Left colon (tissue), 2 donors: Measurements from ENCODE around the gene DPP10. TPM values are rescaled to one million over a fixed set of nuclear protein-coding genes. Genes with fewer than 3 reads are reported as not detected.

ENCODE experiments used
- ATAC-seq: fragments of 200-7000 bp; cut with Tn5 transposase; one replicate; pipeline ENCODE4 v1.9.1; 2020; ENCODE audit warnings: mild to moderate bottlenecking, moderate library complexity
- DNase-seq, 2 donors: peaks; one replicate each; pipeline ENCODE4 v3.0.0-alpha.2; 2020
- intact Hi-C, 2 donors: fragments of 100-400 bp; cut with DNase I in 1 of 2; cut with micrococcal nuclease in 1 of 2; formaldehyde crosslinking; loops; one replicate each; pipeline versions ENCODE4 v1.11.2 to v1.14.0; 2022; cut with DNase I, micrococcal nuclease
- total RNA-seq, 2 donors: library from RNA; stranded (reverse); fragmentation: NEBNext Ultra II Directional; extraction: Animal tissue kit (Norgen Biotek cat#: 25700); gene quantifications; one replicate each; pipeline ENCODE4 v1.2.1, GENCODE V29; 2021
- donor health status: DM: no; HTN: no; CAD: no.
- donor health status: DM: yes; HTN: yes; CAD: no.

Gene DPP10
- total RNA-seq, 2 donors from 2014 or later = 6.1 to 11.2 TPM

DNA sequence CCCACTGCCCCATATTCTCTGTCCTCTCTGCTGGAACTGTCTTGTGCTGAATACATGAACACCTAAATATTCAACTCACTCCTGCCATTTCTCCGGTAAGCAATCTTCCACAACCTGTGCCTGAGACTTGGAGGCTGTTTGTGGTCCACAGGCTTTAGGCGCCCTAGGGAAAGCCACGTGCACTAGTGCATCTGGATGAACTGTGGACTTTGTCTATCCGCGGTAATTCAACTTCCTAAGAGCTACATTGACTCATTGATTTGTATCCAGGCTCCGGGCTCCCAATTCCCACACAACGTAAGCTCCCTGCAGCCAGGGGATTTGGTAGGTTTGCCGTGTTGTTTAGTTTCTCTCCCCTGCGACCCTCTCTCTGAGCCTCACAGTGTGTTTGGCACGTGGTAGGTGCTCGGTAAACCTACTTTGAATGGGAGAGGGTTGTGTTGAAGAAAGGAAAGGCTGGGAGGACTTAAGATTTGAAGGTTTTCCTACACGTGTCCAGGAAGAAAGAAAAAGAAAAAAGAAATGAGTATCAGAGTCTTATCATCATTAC, 718.2 kb downstream of the DPP10 start:
- peak; percentile 23 to 40 for DNase-seq
- intact Hi-C loops = no loop called here
- peak; percentile 71 for ATAC-seq

DNA sequence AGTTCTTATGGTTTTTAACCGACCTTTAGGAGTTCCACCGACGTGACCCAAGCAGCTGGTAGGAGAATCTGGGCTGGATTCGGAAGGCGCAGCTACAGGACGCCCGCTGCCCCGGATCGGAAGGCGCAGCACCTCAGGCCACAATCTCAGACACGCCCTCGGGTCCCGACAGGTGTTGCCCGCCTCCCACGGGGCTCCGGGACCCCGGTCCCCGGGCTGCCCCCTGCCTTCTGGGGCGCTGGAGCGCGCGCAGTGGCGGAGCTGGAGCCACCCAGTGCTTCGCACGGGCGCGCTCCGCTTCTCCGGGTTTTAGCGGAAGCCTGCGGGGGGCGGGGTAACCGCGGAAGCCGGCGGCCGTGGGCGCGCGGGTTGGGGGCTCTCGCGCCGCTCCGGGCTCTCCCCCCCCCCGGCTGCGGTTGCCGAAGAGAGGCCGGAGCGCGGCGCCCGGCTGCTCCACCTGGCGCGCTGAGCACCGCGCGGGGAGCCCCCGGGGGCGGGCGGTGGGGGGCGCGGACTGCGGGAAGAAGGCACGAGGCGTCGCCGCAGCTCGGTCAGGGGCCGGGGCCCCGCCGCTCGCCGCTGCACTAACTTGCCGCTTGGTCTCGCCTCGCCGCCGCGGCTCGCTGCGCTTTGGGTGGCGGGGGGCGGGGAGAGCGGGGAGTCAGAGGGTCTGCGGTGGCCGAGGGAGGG, 718.8 kb downstream of the DPP10 start:
- intact Hi-C loops = no loop called here
- peak; percentile 57 to 67 for DNase-seq
- ATAC-seq = peak; percentile 73

DNA sequence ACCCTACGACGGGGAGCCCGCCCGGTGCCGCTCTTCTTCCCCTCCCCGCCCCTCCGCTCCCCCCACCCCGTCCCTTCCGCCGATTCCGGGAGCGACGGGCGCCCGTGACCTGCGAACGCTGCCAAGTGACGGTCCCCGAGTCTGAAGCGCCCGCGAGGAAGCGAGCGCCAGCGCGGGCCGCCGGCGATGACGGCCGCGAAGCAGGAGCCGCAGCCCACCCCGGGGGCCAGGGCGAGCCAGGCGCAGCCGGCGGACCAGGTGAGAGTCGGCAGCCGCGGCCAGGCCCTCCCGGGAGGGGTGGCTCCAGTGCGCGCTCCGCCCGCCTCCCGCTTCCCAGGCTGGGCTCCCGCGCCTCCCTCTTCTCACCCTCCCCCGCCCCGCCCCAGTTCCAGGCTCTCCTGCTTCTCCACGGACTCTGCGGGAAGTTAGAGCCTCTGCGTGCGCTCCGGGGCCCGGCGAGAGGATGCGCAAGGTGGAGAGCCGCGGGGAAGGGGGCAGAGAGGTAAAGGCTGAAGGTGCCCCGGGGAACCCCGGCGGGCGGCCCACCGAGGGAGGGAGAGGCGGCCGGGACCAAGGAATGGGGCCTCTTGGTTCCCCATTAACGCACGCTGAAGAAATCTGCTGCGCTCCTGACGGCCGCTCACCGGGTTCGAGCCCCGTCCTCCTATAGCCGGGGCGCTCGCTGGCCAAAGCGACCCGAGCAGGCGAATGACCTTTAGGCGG, 719.5 kb downstream of the DPP10 start:
- DNase-seq (peak; percentile 66 to 70), ATAC-seq (peak; percentile 87)
- intact Hi-C loops = no loop called here

DNA sequence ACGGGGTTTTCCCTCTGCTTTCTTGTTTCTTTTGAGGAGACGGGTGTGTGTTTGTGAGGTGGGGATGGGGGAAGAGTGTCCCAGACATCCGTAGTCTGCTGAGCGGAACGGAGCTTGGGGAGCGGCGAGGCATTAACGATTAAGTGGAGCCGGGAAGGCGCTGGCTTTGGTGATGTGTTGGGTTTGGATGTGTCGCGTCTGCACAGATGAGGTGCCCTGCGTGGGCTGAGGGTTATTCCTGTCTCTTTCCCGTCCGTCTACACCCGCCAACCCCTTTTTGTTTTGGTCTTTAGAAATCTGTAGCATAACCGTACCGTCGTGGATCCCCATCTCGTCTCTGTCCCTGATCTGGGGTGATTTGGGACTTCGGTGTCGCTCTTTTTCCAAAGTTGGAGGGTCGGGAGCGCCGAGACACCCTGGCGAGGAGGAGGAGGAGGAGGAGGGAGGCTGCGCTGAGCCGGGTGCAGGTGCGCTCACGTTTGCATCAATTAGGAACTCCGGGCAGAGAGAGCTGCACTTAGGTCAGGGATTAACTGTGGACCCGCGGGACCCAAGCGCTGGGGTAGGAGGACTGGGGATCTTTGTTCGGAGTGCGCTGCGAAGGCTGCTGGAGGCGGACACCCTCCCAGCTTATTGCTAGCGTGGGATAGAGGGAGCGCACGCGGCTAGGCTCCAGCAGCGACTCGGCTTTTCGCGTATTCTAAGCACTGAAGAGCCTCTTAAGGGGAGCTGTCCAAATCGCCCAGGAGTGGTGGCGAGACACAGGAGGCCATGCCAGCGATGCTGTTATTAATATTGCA, 720.3 kb downstream of the DPP10 start:
- peak in 1 of 2 donors; percentile 7 for DNase-seq
- ATAC-seq = no peak
- intact Hi-C loops = no loop called here

DNA sequence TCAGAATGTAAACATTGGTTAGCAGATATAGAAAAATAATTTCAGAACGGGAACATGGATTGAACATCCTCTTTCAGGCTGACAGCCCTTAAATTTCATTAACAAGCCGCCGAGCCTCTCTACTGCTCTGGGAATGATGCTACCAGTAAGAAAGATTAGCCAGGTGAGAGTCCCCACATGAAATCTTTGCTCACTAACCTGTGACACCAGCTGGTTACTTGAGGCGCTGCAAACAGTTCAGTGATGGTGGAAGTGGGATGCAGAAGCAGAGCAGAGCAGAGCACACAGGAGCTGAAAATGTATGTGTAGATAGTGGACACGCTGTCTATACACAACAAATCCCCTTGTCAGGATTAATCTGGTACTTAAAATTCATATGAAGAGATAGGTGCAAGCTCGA, 721.1 kb downstream of the DPP10 start:
- ATAC-seq = no peak
- intact Hi-C loops = no loop called here
- DNase-seq = no peak

DNA sequence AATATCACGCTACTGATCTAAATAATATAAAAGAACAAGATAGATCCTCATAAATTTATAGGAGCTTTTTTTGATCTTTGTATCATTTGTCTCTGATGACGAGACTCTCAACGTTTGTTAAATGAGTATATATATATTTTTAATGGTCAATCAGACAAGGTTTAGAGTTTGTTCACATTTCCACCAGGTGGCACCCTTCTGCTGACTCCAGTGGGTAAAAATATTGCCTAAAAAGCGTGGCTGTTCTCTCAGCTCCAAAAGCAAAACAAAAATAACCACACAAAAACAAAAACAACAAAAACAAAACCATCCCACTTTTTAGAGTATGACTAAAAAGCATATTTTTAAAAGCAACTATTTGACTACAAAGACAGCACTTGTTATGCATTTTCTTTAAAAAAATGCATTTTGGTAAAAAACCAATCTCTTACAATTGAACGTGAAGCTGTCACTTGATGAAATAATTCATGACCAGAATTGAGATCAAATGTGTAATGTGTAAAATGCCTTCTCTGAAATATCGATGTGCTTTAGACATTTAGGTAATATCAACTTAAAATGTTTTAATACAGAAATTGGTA, 723.2 kb downstream of the DPP10 start:
- intact Hi-C loops = no loop called here
- ATAC-seq = no peak
- no peak for DNase-seq

DNA sequence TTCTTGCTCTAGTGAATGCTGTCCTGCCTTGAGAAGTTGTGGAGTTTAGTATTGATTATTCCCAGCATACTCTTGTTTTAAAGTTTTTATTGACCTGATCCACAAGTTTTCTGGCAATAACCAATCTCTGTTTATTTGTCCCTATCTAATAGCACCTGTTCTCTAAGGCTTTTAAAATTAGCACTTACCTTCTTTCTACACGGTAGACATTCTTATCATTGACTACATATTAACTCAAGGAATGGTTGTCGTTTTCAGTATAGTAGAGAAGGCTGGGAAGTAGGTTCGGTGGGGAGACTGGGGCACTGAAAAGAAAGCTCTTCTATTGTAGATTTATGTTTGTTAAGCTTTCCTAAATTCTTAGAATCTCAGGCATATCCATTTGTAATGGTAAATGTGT, 726.0 kb downstream of the DPP10 start:
- intact Hi-C loops = no loop called here
- ATAC-seq (no peak), DNase-seq (no peak)

DNA sequence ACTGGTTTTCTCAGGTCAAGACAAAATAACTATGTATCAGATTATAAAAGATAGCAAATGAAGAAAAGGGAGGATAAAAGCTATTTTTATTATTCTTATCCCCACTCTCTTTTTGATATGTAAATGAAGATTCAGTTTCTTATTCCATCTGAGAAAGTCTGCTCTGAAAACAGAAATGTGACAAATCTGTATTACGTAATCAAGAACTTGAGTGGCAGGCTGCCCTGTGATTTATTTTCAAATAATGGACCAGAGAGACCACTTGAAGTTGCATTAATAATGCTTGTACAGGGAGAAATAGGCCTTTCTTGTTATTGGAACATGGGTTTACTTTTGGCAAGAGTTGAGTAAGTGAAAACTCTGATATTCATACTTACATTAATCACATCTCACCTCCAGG, 727.4 kb downstream of the DPP10 start:
- ATAC-seq (no peak), DNase-seq (no peak)
- intact Hi-C loops = no loop called here

DNA sequence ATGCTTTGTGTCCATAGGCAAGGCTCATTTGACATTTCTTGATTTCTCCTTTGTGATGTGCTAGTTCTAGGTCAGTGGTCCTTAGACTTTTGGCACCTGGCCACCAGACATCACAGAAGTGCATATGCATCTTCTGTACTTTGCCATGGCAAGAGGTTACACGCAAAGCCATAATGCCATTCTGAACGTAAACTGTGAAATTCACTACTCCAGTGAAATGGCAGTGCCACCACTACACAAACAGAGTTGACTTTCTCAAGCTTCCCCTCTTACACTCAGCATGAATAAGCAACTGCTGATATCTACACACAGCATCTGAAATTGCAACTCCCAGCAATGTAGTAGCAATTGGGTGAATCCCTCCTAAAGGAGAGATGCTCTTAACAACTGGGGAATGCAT, 729.3 kb downstream of the DPP10 start:
- intact Hi-C loops = no loop called here
- DNase-seq (no peak), ATAC-seq (no peak)

DNA sequence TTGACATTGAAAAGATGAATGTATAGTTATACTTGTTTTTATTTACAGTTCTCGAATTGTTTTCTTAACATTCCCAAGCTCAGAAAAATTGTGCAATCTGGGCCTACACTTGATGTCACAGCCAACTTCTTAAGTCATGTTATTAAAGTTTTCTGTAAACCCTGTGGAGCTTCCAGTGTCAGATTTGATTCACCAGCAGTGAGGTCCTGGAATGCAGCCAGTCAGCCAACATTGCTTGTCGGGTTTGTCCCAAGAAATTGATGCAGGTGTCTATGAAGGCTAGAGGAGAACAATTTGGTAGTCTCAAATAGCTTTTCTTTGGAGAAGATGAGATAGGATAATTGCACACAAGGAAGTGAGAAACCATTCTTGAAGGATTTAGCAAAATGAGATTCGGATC, 732.2 kb downstream of the DPP10 start:
- no peak for DNase-seq
- no peak for ATAC-seq
- intact Hi-C loops = no loop called here

DNA sequence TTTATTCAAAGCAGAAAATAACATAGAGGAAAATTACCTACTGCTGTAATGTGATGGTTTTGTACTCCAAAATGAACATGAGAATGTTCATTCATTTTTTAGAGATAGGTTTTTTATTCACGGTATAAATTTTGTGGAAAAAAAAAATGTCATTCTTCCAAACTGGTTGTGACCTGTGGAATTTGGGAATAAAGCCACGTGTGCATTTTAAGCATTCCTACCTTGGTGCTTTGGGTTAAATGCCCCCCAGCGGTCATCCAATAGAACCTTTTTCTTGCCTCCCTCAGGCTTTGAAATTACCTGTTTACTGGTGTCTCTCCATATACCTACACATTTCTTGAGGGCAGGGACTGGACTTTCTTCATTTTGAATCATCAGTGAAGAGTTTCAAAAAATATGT, 740.7 kb downstream of the DPP10 start:
- no peak for ATAC-seq
- DNase-seq = no peak
- intact Hi-C loops = no loop called here

DNA sequence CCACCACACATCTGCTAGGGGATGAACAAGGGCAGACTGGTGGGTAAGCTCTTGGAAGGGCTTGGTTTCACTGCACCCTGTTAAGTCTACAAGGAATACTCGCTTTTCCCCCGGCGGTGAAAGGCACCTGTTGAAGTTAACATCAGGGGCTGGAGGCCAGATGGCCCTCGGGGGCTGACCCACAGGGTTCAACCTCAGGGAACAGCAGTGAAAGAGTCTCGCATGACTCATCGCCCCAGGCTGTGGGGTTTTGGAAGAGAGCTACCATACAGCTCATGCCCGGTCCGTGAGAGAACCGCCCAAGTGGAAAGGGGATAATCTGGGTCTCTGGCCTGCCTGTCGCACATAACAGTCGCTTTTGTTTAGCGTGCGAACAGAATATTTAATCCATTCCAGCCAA, 748.0 kb downstream of the DPP10 start:
- intact Hi-C loops = no loop called here
- ATAC-seq (no peak), DNase-seq (no peak)

DNA sequence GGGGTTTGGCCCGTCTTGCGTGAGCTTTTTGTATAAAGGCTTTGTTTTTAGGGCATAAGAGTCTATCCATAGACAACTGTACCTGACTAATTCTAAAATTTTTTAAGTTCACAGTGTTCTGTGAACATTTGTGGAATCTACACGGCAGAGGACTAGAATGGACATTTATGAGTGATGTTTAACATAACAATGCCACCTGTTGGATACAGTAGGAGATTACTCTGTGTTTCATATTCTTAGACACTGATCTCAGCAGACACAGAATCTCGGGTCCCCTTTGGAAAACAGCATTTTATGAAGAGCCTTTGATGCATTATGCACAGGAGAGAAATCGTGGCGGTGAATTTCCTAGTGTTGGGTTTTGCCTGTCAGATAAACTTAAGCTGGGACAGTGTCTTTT, 752.2 kb downstream of the DPP10 start:
- DNase-seq = no peak
- intact Hi-C loops = no loop called here
- peak; percentile 37 for ATAC-seq

DNA sequence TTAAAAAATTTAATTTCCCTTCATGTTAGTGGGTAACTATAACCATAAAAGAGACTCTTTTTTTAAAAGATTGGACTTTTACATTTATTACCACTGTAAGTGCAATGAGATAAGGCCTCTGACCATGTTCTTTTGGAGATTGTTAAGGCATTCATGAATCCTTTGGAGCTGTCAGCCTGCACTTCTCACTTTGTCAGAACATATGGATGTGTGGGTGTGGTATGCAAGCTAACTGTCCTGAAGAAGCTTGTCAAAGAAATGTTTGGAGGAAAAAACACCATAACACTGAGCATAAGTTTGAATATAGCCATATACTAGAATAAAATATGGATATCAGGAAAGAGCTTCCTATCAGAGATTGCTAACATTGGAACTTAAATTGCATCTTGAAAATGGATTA, 754.1 kb downstream of the DPP10 start:
- ATAC-seq (no peak), DNase-seq (no peak)
- intact Hi-C loops = no loop called here

DNA sequence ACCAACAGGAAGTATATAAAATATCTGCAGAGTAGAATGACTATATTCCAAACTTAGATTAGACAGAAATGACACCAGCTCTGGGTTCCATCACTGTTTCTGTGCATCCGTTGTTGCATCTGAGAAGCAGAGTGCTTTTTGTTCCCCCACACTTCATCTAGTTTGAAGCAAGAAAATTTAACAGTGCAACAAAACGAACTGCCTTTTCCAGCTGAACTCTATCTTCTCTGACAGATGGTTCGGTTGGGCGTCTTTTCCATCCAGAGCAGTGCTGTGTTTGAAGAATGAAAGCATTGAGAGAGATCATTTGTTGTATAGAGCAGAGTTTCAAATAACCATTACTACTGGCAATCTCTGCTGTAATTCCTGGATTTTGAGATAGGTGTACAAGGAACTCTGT, 757.5 kb downstream of the DPP10 start:
- DNase-seq (no peak), ATAC-seq (no peak)
- intact Hi-C loops = no loop called here

DNA sequence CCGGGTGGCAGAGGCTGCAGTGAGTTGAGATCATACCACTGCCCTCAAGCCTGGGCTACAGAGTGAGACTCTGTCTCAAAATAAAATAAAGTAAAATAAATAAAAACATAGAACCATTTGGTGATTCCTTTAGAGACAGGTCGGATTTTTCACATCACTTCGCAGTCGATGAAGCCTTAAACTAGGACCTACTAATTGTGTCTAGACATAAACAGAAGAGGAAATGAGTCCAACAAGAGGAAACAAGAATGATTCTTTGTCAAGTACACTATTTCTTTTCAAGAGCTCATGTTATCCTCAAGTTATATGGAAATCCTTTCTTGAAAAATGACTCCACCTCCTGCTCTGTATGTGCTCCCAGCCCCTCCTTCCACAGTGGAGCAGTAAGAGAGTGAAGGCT, 758.9 kb downstream of the DPP10 start:
- ATAC-seq (no peak), DNase-seq (no peak)
- intact Hi-C loops = no loop called here

DNA sequence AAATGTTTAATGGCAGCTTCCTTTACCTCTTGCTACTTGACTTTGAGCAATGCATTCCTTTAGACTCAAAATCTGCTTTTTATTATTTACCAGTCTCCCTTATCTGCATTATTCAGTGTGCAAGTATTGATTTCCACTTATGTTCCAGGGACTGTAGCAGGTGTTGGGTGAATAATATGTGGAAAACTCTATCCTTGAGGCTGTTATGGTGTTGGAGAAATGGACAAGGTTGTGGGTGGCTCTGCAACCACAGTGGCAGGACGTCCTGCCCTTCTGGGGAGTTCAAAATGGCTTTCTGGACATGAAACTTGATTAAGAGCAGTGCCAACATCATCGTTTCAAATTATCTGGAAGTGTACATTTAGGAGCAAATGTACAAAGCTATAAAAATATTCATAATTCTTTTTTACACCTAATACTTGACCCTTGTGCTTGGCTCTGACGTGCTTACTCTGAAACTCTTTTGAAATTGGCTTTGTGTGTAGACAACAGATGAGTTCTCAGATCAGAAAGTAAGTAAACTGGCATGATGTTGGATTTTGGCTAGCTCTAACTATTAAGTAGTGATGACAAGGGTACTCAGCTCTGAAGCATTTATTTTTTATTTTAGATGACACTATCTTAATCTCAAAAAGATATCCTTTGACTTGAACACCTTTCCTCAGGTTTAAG, 766.2 kb downstream of the DPP10 start:
- intact Hi-C loops = no loop called here
- DNase-seq = no peak
- ATAC-seq = no peak

DNA sequence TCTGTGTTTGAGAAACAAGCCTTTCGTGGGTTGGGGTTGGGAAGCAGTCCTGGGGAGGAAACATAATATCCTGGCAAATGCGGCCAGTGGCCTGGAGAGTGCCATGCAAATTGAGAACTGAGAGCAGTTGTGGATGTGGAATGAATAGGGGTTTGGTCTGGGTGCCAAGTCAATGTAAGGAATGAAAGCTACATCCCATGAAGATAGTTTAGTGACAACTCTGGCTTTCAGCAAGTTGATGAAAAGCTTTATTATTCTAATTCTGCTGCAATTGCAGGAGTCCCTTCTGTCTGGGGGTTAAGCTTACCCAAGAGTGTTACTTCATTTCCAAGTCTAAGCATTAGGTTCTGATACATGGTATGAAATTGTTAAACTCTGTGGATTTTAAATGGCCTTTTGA, 771.6 kb downstream of the DPP10 start:
- no peak for ATAC-seq
- intact Hi-C loops = no loop called here
- DNase-seq = no peak

DNA sequence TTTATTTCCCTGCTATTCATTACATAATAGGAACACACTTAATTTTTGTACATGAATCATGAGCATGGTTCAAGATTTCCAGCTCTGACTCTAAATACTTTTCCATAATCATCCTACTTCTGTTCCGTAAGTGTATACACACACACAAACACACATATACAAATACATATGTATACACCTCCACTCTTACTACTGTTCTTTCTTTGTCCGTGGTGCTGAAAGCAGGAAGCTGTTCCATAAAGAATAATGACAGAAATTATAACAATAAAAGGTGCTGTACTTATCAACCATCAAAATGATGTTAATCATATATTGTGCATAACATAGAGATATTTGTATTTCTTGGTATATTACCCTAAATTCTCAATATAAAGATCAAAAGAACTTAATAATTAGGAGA, 776.9 kb downstream of the DPP10 start:
- DNase-seq (no peak), ATAC-seq (no peak)
- intact Hi-C loops = no loop called here
